ENCODE measurements around the gene RAI1.

RAI1 gene

DNA sequence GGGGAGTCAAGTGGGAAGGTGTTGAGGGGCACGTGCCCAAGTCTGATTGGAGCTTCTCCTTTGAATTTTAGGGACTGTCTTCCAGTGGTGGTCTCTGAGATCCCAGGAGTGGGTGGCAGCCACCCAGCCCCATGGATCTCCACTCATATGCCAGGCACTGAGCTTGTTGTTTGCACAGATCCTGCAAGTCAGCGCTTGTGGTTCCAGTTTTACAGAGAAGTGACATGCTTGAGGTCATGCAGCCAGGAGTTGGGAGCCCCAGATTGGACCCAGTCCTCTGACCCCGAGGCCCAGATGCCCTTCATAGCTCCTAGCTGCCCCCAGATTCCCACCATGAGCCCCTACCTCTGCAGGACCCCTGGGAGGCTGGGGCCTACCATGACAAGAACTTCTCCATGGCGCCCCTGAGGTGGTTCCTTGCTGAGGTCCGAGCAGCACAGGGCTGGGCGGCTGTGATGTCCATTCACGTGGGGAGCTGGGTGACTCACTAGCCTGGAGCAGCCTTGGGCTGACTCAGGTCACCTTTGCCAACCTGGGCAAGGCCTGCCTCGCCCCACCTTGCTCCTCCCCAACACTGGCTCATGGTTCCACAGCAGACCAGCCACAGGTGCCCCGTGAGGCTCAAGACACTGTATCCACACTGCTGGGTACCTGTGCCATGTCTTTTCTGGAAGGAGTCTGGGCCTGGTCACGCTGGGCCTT, 47.4 kb downstream of the RAI1 start:
- Histone ChIP-seq H3K27ac (ENCODE audit: extremely low read depth, low read depth, low read length) (no peak overlapping the region), H3K9me3 (ENCODE audit: control insufficient read depth, insufficient read depth, low read depth, low read length) (no peaks in the 10 kb centered on the region), H3K4me3 (ENCODE audit: low read depth, low read length) (no peak overlapping the region), H3K36me3 (ENCODE audit: control insufficient read depth in 2 of 2, insufficient read depth in 1 of 2, low read length in 2 of 2) (peaks cover 0 to 36% of the 10 kb centered on the region in 2 experiments; a peak in 1 of 3 replicates), H3K4me1 (ENCODE audit: control insufficient read depth, insufficient read depth, low read length) (peaks cover 8% of the 10 kb centered on the region)
- 0 out of 2 replicates have a peak, but pooled peaks have one; percentile 30 for TF ChIP-seq SCRT1 (tag by site-specific recombination; IDR thresholded peaks at IDR 0.05; ENCODE audit: borderline replicate concordance)
- TF ChIP-seq, protein P1, sequence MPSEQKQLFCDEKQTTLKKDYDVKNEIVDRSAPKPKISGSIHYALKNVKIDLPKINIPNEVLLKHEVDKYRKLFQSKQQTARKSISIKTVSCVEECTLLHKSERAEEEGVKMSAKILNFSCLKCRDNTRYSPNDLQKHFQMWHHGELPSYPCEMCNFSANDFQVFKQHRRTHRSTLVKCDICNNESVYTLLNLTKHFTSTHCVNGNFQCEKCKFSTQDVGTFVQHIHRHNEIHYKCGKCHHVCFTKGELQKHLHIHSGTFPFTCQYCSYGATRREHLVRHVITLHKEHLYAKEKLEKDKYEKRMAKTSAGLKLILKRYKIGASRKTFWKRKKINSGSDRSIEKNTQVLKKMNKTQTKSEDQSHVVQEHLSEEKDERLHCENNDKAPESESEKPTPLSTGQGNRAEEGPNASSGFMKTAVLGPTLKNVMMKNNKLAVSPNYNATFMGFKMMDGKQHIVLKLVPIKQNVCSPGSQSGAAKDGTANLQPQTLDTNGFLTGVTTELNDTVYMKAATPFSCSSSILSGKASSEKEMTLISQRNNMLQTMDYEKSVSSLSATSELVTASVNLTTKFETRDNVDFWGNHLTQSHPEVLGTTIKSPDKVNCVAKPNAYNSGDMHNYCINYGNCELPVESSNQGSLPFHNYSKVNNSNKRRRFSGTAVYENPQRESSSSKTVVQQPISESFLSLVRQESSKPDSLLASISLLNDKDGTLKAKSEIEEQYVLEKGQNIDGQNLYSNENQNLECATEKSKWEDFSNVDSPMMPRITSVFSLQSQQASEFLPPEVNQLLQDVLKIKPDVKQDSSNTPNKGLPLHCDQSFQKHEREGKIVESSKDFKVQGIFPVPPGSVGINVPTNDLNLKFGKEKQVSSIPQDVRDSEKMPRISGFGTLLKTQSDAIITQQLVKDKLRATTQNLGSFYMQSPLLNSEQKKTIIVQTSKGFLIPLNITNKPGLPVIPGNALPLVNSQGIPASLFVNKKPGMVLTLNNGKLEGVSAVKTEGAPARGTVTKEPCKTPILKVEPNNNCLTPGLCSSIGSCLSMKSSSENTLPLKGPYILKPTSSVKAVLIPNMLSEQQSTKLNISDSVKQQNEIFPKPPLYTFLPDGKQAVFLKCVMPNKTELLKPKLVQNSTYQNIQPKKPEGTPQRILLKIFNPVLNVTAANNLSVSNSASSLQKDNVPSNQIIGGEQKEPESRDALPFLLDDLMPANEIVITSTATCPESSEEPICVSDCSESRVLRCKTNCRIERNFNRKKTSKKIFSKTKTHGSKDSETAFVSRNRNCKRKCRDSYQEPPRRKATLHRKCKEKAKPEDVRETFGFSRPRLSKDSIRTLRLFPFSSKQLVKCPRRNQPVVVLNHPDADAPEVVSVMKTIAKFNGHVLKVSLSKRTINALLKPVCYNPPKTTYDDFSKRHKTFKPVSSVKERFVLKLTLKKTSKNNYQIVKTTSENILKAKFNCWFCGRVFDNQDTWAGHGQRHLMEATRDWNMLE (tag by site-specific recombination; conservative IDR thresholded peaks at IDR 0.05; ENCODE audit: low read depth) = no peak
- ChIA-PET POLR2A (no interaction called here), CTCF (interaction anchor here (0.5 to 1.6 kb wide), 10 partner anchors 22 to 305 kb away, joined by 3 to 5 read pairs (median 3); no protein-coding TSS in a partner anchor)

DNA sequence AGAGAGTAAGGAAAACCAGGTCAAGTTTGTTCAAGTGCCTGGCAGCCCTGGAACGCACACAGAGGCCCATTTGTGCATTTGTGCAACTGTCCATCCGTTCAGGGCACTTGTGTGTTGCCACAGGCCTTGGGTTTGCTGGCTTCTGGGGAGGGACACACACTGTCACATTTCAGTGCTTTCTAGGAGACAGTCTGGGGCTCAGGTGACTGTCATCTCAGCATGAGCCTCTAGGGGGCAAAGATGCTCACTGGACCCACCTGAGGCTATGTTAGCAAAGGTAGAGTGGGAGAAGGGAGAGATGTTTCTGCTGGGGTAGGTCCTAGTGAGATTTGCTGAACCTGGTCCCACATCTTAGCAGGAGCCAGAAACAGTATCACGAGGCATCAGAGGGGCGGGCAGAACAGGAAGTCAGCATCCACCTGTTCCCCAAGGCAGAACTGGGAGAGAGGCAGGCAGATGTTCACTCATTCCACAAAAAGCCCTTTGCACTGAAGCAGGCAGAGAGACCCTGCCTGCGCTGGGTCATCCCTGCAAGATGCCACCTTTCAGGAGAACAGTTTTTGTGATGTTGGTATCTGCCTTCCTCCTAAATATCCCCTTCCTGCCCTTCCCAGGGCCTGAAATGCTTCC, 48.5 kb downstream of the RAI1 start:
- Histone ChIP-seq H3K36me3 (ENCODE audit: control insufficient read depth in 2 of 2, insufficient read depth in 1 of 2, low read length in 2 of 2) (peaks cover 0 to 40% of the 10 kb centered on the region in 2 experiments; a peak in 1 of 3 replicates), H3K9me3 (ENCODE audit: control insufficient read depth, insufficient read depth, low read depth, low read length) (no peaks in the 10 kb centered on the region), H3K4me3 (ENCODE audit: low read depth, low read length) (no peak overlapping the region), H3K27ac (ENCODE audit: extremely low read depth, low read depth, low read length) (no peak overlapping the region), H3K4me1 (ENCODE audit: control insufficient read depth, insufficient read depth, low read length) (peaks cover 3% of the 10 kb centered on the region)
- CTCF ChIA-PET = interaction anchor here (0.7 to 1.6 kb wide), 9 partner anchors 10 to 304 kb away, joined by 3 to 5 read pairs (median 3); no protein-coding TSS in a partner anchor
- POLR2A ChIA-PET = interaction anchor here (0.6 kb wide), 1 partner anchor 24 kb away, joined by 3 read pairs; no protein-coding TSS in a partner anchor
- TF ChIP-seq, protein P2, sequence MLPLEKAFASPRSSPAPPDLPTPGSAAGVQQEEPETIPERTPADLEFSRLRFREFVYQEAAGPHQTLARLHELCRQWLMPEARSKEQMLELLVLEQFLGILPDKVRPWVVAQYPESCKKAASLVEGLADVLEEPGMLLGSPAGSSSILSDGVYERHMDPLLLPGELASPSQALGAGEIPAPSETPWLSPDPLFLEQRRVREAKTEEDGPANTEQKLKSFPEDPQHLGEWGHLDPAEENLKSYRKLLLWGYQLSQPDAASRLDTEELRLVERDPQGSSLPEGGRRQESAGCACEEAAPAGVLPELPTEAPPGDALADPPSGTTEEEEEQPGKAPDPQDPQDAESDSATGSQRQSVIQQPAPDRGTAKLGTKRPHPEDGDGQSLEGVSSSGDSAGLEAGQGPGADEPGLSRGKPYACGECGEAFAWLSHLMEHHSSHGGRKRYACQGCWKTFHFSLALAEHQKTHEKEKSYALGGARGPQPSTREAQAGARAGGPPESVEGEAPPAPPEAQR (tag by site-specific recombination; IDR thresholded peaks at IDR 0.05) = no peak
- TF ChIP-seq, protein P3, sequence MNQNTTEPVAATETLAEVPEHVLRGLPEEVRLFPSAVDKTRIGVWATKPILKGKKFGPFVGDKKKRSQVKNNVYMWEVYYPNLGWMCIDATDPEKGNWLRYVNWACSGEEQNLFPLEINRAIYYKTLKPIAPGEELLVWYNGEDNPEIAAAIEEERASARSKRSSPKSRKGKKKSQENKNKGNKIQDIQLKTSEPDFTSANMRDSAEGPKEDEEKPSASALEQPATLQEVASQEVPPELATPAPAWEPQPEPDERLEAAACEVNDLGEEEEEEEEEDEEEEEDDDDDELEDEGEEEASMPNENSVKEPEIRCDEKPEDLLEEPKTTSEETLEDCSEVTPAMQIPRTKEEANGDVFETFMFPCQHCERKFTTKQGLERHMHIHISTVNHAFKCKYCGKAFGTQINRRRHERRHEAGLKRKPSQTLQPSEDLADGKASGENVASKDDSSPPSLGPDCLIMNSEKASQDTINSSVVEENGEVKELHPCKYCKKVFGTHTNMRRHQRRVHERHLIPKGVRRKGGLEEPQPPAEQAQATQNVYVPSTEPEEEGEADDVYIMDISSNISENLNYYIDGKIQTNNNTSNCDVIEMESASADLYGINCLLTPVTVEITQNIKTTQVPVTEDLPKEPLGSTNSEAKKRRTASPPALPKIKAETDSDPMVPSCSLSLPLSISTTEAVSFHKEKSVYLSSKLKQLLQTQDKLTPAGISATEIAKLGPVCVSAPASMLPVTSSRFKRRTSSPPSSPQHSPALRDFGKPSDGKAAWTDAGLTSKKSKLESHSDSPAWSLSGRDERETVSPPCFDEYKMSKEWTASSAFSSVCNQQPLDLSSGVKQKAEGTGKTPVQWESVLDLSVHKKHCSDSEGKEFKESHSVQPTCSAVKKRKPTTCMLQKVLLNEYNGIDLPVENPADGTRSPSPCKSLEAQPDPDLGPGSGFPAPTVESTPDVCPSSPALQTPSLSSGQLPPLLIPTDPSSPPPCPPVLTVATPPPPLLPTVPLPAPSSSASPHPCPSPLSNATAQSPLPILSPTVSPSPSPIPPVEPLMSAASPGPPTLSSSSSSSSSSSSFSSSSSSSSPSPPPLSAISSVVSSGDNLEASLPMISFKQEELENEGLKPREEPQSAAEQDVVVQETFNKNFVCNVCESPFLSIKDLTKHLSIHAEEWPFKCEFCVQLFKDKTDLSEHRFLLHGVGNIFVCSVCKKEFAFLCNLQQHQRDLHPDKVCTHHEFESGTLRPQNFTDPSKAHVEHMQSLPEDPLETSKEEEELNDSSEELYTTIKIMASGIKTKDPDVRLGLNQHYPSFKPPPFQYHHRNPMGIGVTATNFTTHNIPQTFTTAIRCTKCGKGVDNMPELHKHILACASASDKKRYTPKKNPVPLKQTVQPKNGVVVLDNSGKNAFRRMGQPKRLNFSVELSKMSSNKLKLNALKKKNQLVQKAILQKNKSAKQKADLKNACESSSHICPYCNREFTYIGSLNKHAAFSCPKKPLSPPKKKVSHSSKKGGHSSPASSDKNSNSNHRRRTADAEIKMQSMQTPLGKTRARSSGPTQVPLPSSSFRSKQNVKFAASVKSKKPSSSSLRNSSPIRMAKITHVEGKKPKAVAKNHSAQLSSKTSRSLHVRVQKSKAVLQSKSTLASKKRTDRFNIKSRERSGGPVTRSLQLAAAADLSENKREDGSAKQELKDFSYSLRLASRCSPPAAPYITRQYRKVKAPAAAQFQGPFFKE (tag by site-specific recombination; IDR thresholded peaks at IDR 0.05; ENCODE audit: borderline replicate concordance) = no peak
- TF ChIP-seq, protein P4, sequence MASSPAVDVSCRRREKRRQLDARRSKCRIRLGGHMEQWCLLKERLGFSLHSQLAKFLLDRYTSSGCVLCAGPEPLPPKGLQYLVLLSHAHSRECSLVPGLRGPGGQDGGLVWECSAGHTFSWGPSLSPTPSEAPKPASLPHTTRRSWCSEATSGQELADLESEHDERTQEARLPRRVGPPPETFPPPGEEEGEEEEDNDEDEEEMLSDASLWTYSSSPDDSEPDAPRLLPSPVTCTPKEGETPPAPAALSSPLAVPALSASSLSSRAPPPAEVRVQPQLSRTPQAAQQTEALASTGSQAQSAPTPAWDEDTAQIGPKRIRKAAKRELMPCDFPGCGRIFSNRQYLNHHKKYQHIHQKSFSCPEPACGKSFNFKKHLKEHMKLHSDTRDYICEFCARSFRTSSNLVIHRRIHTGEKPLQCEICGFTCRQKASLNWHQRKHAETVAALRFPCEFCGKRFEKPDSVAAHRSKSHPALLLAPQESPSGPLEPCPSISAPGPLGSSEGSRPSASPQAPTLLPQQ (tag by site-specific recombination; IDR thresholded peaks at IDR 0.05) = no peak
- TF ChIP-seq ZNF274 (IDR thresholded peaks at IDR 0.05; ENCODE audit: low read length) (no peak), ZNF274 (tag by site-specific recombination; IDR thresholded peaks at IDR 0.05; ENCODE audit: borderline replicate concordance) (no peak), MEIS1 (CRISPR knock-in tag; IDR thresholded peaks at IDR 0.05; ENCODE audit: borderline replicate concordance) (no peak), KLF10 (tag by site-specific recombination; IDR thresholded peaks at IDR 0.05) (no peak), ZNF621 (tag by site-specific recombination; IDR thresholded peaks at IDR 0.05) (no peak), GLI2 (tag by site-specific recombination; IDR thresholded peaks at IDR 0.05; ENCODE audit: borderline replicate concordance, low read depth) (no peak), ZNF792 (tag by site-specific recombination; IDR thresholded peaks at IDR 0.05) (no peak), SP7 (tag by site-specific recombination; IDR thresholded peaks at IDR 0.05) (no peak), ZNF394 (tag by site-specific recombination; IDR thresholded peaks at IDR 0.05; ENCODE audit: borderline replicate concordance) (no peak), ZNF433 (tag by site-specific recombination; IDR thresholded peaks at IDR 0.05; ENCODE audit: low read depth) (no peak), FEZF1 (tag by site-specific recombination; IDR thresholded peaks at IDR 0.05) (no peak)

All from HEK293 (cell line).